Cortex of kidney (tissue), 1 donor: Measurements from ENCODE around the gene CCDC86.

ENCODE experiments used
- DNase-seq: peaks from one replicate; lab custom pipeline; 2025; lab: John Stamatoyannopoulos, UW

Gene CCDC86

GRCh38 chr11:60831143-60831500, 10.8 kb upstream of the CCDC86 start:
- no peak for DNase-seq

- DNase-seq: no peak
These were observed 10.3 kb upstream of the CCDC86 start for GRCh38 chr11:60831501-60832079.

GRCh38 chr11:60834742-60835533, 7.0 kb upstream of the CCDC86 start:
- no peak for DNase-seq

GRCh38 chr11:60835534-60835846, 6.4 kb upstream of the CCDC86 start:
- no peak for DNase-seq

- no peak for DNase-seq
These were observed 4.9 kb upstream of the CCDC86 start for GRCh38 chr11:60836866-60837515.

GRCh38 chr11:60838132-60838531, 3.8 kb upstream of the CCDC86 start:
- DNase-seq: no peak

GRCh38 chr11:60840470-60841430, 1.2 kb upstream of the CCDC86 start:
- DNase-seq: no peak

GRCh38 chr11:60842668-60843600, 1.0 kb downstream of the CCDC86 start:
- no peak for DNase-seq

- DNase-seq: no peak
These were observed 2.3 kb downstream of the CCDC86 start for GRCh38 chr11:60844045-60844869.

GRCh38 chr11:60844870-60845221, 2.9 kb downstream of the CCDC86 start:
- DNase-seq: no peak

GRCh38 chr11:60845338-60845737, 3.4 kb downstream of the CCDC86 start:
- no peak for DNase-seq

GRCh38 chr11:60847281-60847680, 5.4 kb downstream of the CCDC86 start:
- DNase-seq: no peak

GRCh38 chr11:60847896-60848295, 6.0 kb downstream of the CCDC86 start:
- DNase-seq: no peak

- DNase-seq: no peak
These were observed 6.8 kb downstream of the CCDC86 start for GRCh38 chr11:60848714-60849151.

- no peak for DNase-seq
These were observed 8.0 kb downstream of the CCDC86 start for GRCh38 chr11:60849641-60850520.

GRCh38 chr11:60851327-60852104, 9.6 kb downstream of the CCDC86 start:
- DNase-seq: no peak

GRCh38 chr11:60852117-60852981, 10.4 kb downstream of the CCDC86 start:
- no peak for DNase-seq
